ENCODE measurements around the gene TTC3.

DNA sequence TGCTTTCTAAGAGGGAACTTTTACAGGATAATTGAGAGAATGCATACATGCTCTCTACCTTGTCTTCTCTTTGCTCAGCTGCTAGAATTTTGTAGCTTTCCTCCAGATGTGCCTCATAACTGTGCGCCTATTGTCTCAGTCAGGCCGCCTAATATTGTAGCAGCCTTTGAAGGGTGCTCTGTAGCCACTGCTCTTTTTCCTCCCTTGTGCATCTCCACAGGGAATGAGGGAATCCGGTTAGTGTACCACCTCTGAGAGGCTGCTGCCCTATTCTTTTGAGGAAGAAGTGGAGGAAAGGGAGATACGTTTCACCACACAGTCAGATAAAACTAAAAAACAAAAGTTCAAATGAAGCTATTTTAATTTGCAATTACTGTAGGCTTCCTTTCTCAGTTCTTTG, 22.8 kb downstream of the TTC3 start:
- no peak for TF ChIP-seq POLR2AphosphoS5 (IDR thresholded peaks at IDR 0.05; ENCODE audit: low read depth, low read length)
- no peak for TF ChIP-seq POLR2A (IDR thresholded peaks at IDR 0.05; ENCODE audit: borderline replicate concordance, extremely low read depth, insufficient read depth, insufficient read length)
- TF ChIP-seq, protein P1, sequence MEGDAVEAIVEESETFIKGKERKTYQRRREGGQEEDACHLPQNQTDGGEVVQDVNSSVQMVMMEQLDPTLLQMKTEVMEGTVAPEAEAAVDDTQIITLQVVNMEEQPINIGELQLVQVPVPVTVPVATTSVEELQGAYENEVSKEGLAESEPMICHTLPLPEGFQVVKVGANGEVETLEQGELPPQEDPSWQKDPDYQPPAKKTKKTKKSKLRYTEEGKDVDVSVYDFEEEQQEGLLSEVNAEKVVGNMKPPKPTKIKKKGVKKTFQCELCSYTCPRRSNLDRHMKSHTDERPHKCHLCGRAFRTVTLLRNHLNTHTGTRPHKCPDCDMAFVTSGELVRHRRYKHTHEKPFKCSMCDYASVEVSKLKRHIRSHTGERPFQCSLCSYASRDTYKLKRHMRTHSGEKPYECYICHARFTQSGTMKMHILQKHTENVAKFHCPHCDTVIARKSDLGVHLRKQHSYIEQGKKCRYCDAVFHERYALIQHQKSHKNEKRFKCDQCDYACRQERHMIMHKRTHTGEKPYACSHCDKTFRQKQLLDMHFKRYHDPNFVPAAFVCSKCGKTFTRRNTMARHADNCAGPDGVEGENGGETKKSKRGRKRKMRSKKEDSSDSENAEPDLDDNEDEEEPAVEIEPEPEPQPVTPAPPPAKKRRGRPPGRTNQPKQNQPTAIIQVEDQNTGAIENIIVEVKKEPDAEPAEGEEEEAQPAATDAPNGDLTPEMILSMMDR (IDR thresholded peaks at IDR 0.05 in 2 of 3, conservative IDR thresholded peaks at IDR 0.05 in 1 of 3; ENCODE audit: borderline replicate concordance in 1 of 3, insufficient read depth in 1 of 3, low read depth in 2 of 3, low read length in 2 of 3): no peak
- TF ChIP-seq ATF3 (IDR thresholded peaks at IDR 0.05): no peak
- no peak for TF ChIP-seq CBX3 (IDR thresholded peaks at IDR 0.05; ENCODE audit: low read depth)
- TF ChIP-seq MAX (IDR thresholded peaks at IDR 0.05): no peak

Measured in HCT116 (cell line).